Fibroblast of peridontal ligament (primary cell): Measurements from ENCODE around the gene ELAVL2.

Source experiments
- DNase-seq: peaks from one replicate; pipeline ENCODE4 v3.0.0-alpha.2; 2010; ENCODE audit errors: extremely low read depth

Gene ELAVL2

GRCh38 chr9:23769307-23769935, 56.6 kb downstream of the ELAVL2 start:
- peak; percentile 0 for DNase-seq

- DNase-seq: no peak
Observed at GRCh38 chr9:23768861-23769260, 57.2 kb downstream of the ELAVL2 start.

GRCh38 chr9:23766613-23767012, 59.4 kb downstream of the ELAVL2 start:
- DNase-seq: no peak

GRCh38 chr9:23765561-23765960, 60.5 kb downstream of the ELAVL2 start:
- no peak for DNase-seq

DNA sequence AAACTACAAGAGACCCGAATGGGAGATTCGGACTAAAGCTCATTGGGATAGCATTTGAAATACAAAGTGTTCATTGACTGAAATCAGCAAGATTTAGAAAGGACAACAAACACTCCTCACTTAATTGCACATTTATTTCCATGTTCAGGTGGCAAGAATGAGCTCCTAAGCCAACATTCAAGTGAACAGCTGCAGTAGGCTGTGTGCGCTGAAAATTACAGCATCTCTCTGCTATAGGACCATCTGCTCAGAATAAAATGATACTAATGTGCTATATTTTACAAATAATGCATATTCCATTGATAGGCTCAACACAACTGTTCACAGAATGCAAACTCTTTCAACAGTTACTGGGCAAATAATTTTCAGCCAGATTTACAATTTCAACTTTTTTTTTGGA, 61.8 kb downstream of the ELAVL2 start:
- DNase-seq: no peak

DNA sequence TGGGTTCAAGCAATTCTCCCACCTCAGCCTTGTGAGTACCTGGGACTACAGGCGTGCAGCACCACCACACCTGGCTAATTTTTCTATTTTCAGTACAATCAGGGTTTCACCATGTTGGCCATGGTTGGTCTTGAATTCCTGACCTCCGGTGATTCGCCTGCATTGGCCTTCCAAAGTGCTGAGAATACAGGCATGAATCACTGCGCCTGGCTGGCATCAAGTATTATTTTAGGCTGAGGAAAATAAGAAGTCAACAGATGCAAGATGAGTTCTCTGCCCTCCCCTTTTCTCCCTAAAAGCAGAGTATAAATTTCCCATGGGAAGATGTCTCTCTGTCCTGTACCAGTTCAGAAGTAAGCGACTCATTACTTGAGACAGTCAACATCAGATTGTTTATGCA, 71.5 kb downstream of the ELAVL2 start:
- DNase-seq: no peak

DNA sequence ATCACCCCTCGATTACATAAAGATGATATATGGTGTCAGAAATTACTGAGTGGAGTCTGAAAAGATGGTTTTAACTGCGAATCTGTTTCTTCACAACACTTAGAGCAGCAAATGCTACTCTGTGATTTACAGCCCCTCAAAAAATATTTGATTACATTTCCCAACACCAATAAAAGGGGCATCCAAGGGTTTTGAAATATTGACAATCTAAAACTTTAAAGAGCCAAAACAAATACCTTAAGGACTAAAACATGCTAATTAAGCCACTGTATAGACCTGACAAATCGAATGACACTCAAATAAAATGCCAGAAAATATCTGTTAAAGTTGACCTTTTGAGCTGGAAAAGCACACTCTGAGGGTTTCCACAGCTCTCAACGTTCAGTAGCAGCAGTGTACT, 73.2 kb downstream of the ELAVL2 start:
- no peak for DNase-seq

GRCh38 chr9:23751633-23752032, 74.4 kb downstream of the ELAVL2 start:
- no peak for DNase-seq

DNA sequence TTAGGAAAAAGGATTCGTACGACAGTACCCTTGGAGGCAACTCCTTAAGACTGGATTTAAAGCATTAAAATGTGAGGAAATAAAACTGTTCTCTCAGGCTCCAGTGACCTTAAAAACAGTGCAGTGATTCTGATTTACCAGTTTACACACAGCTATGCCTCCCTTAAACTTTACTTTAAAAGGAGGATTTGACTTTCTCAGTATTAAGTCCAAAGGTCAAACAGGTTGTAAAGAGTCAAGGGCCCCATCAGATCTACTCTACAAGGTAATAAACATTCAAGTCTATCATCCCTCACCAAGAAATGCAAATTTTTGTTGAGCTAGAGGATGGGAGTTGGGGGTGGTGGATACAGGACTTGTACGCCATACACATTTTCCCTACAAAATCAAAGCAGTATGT, 75.2 kb downstream of the ELAVL2 start:
- DNase-seq: no peak

- DNase-seq: no peak
Observed at GRCh38 chr9:23747088-23748075, 78.7 kb downstream of the ELAVL2 start.

DNA sequence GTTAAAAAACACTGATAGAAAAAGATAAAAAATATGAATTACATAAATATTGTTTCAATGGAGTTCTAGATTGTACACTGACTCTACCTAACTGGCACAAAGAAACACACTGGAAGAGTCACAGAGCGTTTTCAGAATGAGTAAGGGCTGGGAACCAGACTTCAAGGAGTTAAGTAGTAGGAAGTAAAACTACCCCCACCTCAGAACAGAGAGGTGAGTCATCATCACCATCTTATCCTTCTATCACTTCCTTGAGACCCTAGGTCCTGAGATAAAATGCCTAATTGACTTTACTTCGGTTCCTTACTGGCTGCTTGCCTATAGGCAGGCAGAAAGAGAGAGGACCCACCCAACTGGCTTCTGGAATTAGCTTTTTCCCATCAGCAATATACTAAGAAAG, 79.7 kb downstream of the ELAVL2 start:
- DNase-seq: no peak

GRCh38 chr9:23743036-23743435, 83.0 kb downstream of the ELAVL2 start:
- no peak for DNase-seq

GRCh38 chr9:23741351-23741750, 84.7 kb downstream of the ELAVL2 start:
- DNase-seq: no peak

DNA sequence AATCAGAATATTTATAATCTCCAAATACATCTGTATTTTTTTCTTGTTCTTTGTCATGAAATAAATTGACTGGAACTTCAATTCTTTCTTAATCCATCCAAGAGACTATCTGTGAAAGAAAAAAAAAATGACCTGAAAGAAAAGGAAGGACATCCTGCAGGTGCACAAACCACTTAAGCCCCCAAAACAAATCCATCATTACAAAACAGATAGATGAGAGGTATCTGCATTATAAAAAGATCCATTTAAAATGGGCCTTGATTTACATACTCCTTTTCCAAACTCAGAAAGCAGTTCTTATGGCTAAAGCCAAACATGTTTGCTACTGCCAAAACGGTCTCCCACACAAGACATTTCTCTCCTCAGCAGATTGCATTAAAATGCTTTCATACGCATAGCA, 85.5 kb downstream of the ELAVL2 start:
- no peak for DNase-seq

GRCh38 chr9:23739753-23740152, 86.3 kb downstream of the ELAVL2 start:
- no peak for DNase-seq

- DNase-seq: no peak
Observed at GRCh38 chr9:23736293-23736692, 89.7 kb downstream of the ELAVL2 start.

- no peak for DNase-seq
Observed at GRCh38 chr9:23733495-23734078, 92.5 kb downstream of the ELAVL2 start.

DNA sequence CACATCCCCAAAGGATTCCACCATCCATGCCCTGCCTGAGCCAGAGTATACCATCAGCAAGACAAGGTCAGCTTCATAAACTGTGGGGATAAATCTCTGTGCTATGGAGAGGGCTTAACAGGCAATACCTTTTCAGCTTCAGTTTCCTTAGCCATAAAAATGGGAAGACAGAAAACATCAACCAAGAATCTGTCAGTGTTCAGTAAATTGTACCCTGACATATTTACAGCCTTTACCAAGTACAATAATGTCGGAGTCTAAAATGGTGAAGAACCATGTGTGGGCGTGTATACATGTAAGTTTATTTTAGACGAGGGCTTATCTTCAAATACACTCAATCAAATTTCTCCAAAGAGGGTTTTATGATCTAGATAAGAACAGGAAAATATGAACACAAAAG, 94.7 kb downstream of the ELAVL2 start:
- no peak for DNase-seq

DNA sequence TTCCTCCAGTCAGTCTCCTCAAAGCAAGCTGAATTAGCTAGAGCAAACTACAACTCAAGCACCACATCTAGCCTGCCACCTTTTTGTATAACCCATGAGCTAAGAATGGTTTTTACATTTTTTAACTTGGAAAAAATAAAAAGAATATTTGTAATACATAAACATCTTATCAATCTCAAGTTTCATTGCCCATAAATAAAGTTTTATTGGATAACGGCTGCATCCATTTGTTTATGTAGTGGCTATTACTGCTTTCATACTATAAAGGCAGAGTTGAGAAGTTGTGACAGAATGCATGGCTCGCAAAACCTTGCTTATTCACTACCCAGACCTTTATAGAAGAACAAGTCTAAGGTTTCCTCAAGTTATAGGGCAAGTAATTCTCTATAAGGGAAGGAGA, 95.7 kb downstream of the ELAVL2 start:
- DNase-seq: no peak

- no peak for DNase-seq
Observed at GRCh38 chr9:23728736-23729135, 97.3 kb downstream of the ELAVL2 start.

- no peak for DNase-seq
Observed at GRCh38 chr9:23725279-23725946, 100.6 kb downstream of the ELAVL2 start.

DNA sequence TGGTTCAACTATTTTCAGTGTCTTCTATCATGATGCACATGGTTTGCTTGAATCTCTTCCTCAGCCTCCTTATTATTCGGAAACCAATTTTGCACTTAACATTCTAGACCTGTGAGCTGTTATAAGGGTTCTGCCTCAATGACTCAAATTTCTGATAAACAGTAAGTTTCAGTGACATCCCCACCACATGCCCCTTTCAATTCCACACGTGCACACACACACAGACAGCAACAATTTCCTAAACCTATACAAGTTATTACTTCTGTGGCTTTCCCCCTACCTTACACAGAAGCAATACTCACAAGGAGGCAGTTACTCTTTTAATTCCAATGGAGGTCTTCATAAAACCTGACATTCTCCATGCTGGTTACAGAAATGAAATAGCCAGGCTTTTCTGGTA, 102.4 kb downstream of the ELAVL2 start:
- DNase-seq: no peak
